ENCODE measurements around the gene RAD51B.
"Not testable (repeated sequence)": the region's sequence is repeated elsewhere in the genome, so short reads cannot be mapped to it uniquely, and the experiment has no call there.

The RAD51B gene

GRCh38 chr14:67967970-67968369, 148.4 kb downstream of the RAD51B start:
- H3K27me3 Mint-ChIP-seq, H3K4me3 Mint-ChIP-seq, H3K27ac Mint-ChIP-seq, H3K9me3 Mint-ChIP-seq, H3K4me1 Mint-ChIP-seq: not testable (repeated sequence)
- H3K36me3 Mint-ChIP-seq, result peaks cover 29% of the 10 kb centered on the region

- no peak overlapping the region for H3K27ac Mint-ChIP-seq
- H3K4me1 Mint-ChIP-seq, result no peaks in the 10 kb centered on the region
- H3K36me3 Mint-ChIP-seq, result peaks cover 20% of the 10 kb centered on the region
- H3K9me3 Mint-ChIP-seq, result peaks cover 5% of the 10 kb centered on the region
- no peaks in the 10 kb centered on the region for H3K27me3 Mint-ChIP-seq
- no peak overlapping the region for H3K4me3 Mint-ChIP-seq
Measured at GRCh38 chr14:67970923-67971322, 151.3 kb downstream of the RAD51B start.

- peaks cover 14% of the 10 kb centered on the region for H3K36me3 Mint-ChIP-seq
- H3K4me3 Mint-ChIP-seq, result no peak overlapping the region
- no peaks in the 10 kb centered on the region for H3K27me3 Mint-ChIP-seq
- no peak overlapping the region for H3K27ac Mint-ChIP-seq
- no peaks in the 10 kb centered on the region for H3K4me1 Mint-ChIP-seq
- H3K9me3 Mint-ChIP-seq, result no peaks in the 10 kb centered on the region
Measured at GRCh38 chr14:67971627-67972625, 152.3 kb downstream of the RAD51B start.

GRCh38 chr14:67973436-67973835, 153.9 kb downstream of the RAD51B start:
- no peaks in the 10 kb centered on the region for H3K27me3 Mint-ChIP-seq
- H3K4me1 Mint-ChIP-seq, result no peaks in the 10 kb centered on the region
- no peaks in the 10 kb centered on the region for H3K9me3 Mint-ChIP-seq
- H3K36me3 Mint-ChIP-seq, result peaks cover 5% of the 10 kb centered on the region
- H3K4me3 Mint-ChIP-seq, result no peak overlapping the region
- no peak overlapping the region for H3K27ac Mint-ChIP-seq

GRCh38 chr14:67975470-67975869, 155.9 kb downstream of the RAD51B start:
- no peak overlapping the region for H3K27ac Mint-ChIP-seq
- no peaks in the 10 kb centered on the region for H3K9me3 Mint-ChIP-seq
- H3K27me3 Mint-ChIP-seq, result no peaks in the 10 kb centered on the region
- no peaks in the 10 kb centered on the region for H3K36me3 Mint-ChIP-seq
- H3K4me3 Mint-ChIP-seq, result no peak overlapping the region
- peaks cover 3% of the 10 kb centered on the region for H3K4me1 Mint-ChIP-seq

GRCh38 chr14:67977434-67978034, 158.0 kb downstream of the RAD51B start:
- no peak overlapping the region for H3K4me3 Mint-ChIP-seq
- H3K27ac Mint-ChIP-seq, result no peak overlapping the region
- no peaks in the 10 kb centered on the region for H3K36me3 Mint-ChIP-seq
- H3K9me3 Mint-ChIP-seq, result no peaks in the 10 kb centered on the region
- H3K4me1 Mint-ChIP-seq, result peaks cover 3% of the 10 kb centered on the region
- no peaks in the 10 kb centered on the region for H3K27me3 Mint-ChIP-seq

- H3K4me1 Mint-ChIP-seq, result peaks cover 3% of the 10 kb centered on the region
- no peaks in the 10 kb centered on the region for H3K36me3 Mint-ChIP-seq
- no peak overlapping the region for H3K27ac Mint-ChIP-seq
- H3K27me3 Mint-ChIP-seq, result no peaks in the 10 kb centered on the region
- H3K9me3 Mint-ChIP-seq, result no peaks in the 10 kb centered on the region
- H3K4me3 Mint-ChIP-seq, result no peak overlapping the region
Measured at GRCh38 chr14:67978749-67979148, 159.2 kb downstream of the RAD51B start.

GRCh38 chr14:67982711-67983608, 163.4 kb downstream of the RAD51B start:
- H3K4me3 Mint-ChIP-seq, result no peak overlapping the region
- no peaks in the 10 kb centered on the region for H3K36me3 Mint-ChIP-seq

GRCh38 chr14:67984274-67984673, 164.7 kb downstream of the RAD51B start:
- H3K4me3 Mint-ChIP-seq, result no peak overlapping the region
- H3K9me3 Mint-ChIP-seq, result no peaks in the 10 kb centered on the region
- H3K36me3 Mint-ChIP-seq, result no peaks in the 10 kb centered on the region
- no peaks in the 10 kb centered on the region for H3K27me3 Mint-ChIP-seq
- H3K4me1 Mint-ChIP-seq, result no peaks in the 10 kb centered on the region
- no peak overlapping the region for H3K27ac Mint-ChIP-seq

More at GRCh38 chr14:67982711-67983608, 163.4 kb downstream of the RAD51B start:
- peaks cover 3% of the 10 kb centered on the region for H3K4me1 Mint-ChIP-seq
- no peaks in the 10 kb centered on the region for H3K9me3 Mint-ChIP-seq
- H3K27ac Mint-ChIP-seq, result no peak overlapping the region
- no peaks in the 10 kb centered on the region for H3K27me3 Mint-ChIP-seq

GRCh38 chr14:67986131-67986841, 166.7 kb downstream of the RAD51B start:
- Mint-ChIP-seq H3K9me3 (no peaks in the 10 kb centered on the region), H3K4me1 (no peaks in the 10 kb centered on the region), H3K27me3 (no peaks in the 10 kb centered on the region), H3K36me3 (no peaks in the 10 kb centered on the region), H3K4me3 (no peak overlapping the region), H3K27ac (no peak overlapping the region)

- no peak overlapping the region for H3K4me3 Mint-ChIP-seq
- H3K9me3 Mint-ChIP-seq, result no peaks in the 10 kb centered on the region
- H3K36me3 Mint-ChIP-seq, result no peaks in the 10 kb centered on the region
- H3K4me1 Mint-ChIP-seq, result no peaks in the 10 kb centered on the region
- H3K27ac Mint-ChIP-seq, result no peak overlapping the region
- no peaks in the 10 kb centered on the region for H3K27me3 Mint-ChIP-seq
Measured at GRCh38 chr14:67987606-67988005, 168.0 kb downstream of the RAD51B start.

- H3K27ac Mint-ChIP-seq, H3K27me3 Mint-ChIP-seq, H3K4me3 Mint-ChIP-seq, H3K36me3 Mint-ChIP-seq, H3K9me3 Mint-ChIP-seq, H3K4me1 Mint-ChIP-seq: not testable (repeated sequence)
Measured at GRCh38 chr14:67988210-67988609, 168.6 kb downstream of the RAD51B start.

GRCh38 chr14:67990576-67990975, 171.0 kb downstream of the RAD51B start:
- H3K4me3 Mint-ChIP-seq, result no peak overlapping the region
- H3K27me3 Mint-ChIP-seq, result no peaks in the 10 kb centered on the region
- H3K4me1 Mint-ChIP-seq, result no peaks in the 10 kb centered on the region
- no peak overlapping the region for H3K27ac Mint-ChIP-seq
- H3K9me3 Mint-ChIP-seq, result no peaks in the 10 kb centered on the region
- peaks cover 6% of the 10 kb centered on the region for H3K36me3 Mint-ChIP-seq

GRCh38 chr14:67994531-67994930, 175.0 kb downstream of the RAD51B start:
- Mint-ChIP-seq H3K4me1 (no peaks in the 10 kb centered on the region), H3K4me3 (no peak overlapping the region), H3K27me3 (no peaks in the 10 kb centered on the region), H3K36me3 (peaks cover 6% of the 10 kb centered on the region), H3K9me3 (no peaks in the 10 kb centered on the region), H3K27ac (no peak overlapping the region)

- Mint-ChIP-seq H3K27me3 (no peaks in the 10 kb centered on the region), H3K4me3 (no peak overlapping the region), H3K36me3 (peaks cover 6% of the 10 kb centered on the region), H3K4me1 (no peaks in the 10 kb centered on the region), H3K27ac (no peak overlapping the region), H3K9me3 (no peaks in the 10 kb centered on the region)
Measured at GRCh38 chr14:67996235-67996634, 176.7 kb downstream of the RAD51B start.
